Right lobe of liver (tissue), 6 donors: Measurements from ENCODE around the gene GAS5. TPM values are rescaled to one million over a fixed set of nuclear protein-coding genes. Genes with fewer than 3 reads are reported as not detected.
A peak's percentile ranks its signal among the peaks of the same experiment; 100 is the strongest.

Experiments used
- ATAC-seq, 4 donors: fragments of 200-7000 bp; cut with Tn5 transposase; one replicate each; pipeline ENCODE4 v1.9.1; 2020; ENCODE audit warnings: mild to moderate bottlenecking in 4 of 4, moderate library complexity in 4 of 4
- DNase-seq, 3 donors: peaks; one replicate each; pipeline ENCODE4 v3.0.0-alpha.2; 2020
- H3K27ac ChIP-seq, 3 donors: fragments of 200-600 bp; one replicate each; pipeline ENCODE4 v1.8.0; 2022
- H3K27me3 ChIP-seq, 2 donors: fragments of 200-600 bp; one replicate each; pipeline ENCODE4 v1.8.0; 2022
- H3K36me3 ChIP-seq, 4 donors: fragments of 200-600 bp; sonication (generic) in 1 of 4; one replicate each; pipeline versions ENCODE4 v1.5.1 to v1.8.0; 2017 to 2022; ENCODE audit warnings: control low read depth in 1 of 4
- H3K4me1 ChIP-seq, 4 donors: fragments of 200-600 bp; sonication (generic) in 1 of 4; one replicate each; pipeline versions ENCODE4 v1.5.1 to v1.8.0; 2017 to 2022; ENCODE audit warnings: control low read depth in 1 of 4
- H3K4me3 ChIP-seq, 3 donors: fragments of 200-600 bp; one replicate each; pipeline ENCODE4 v1.8.0; 2022
- H3K9me3 ChIP-seq, 4 donors: fragments of 200-600 bp; sonication (generic) in 1 of 4; one replicate each; pipeline versions ENCODE4 v1.5.1 to v1.8.0; 2017 to 2022; ENCODE audit warnings: control low read depth in 1 of 4
- POLR2A ChIP-seq: fragments of 450-650 bp; IDR thresholded peaks from one replicate; pipeline ENCODE4 v1.6.1; 2017; ENCODE audit warnings: antibody characterized with exemption, mild to moderate bottlenecking
- WGBS: methylation state at CpG from one replicate; pipeline ENCODE4 v1.1.6; 2018; ENCODE audit warnings: low coverage, low lambda C conversion rate; ENCODE audit not compliant: insufficient coverage; ENCODE audit errors: missing lambda C conversion rate; 5-methylcytosine and 5-hydroxymethylcytosine counted together
- intact Hi-C, 2 donors: fragments of 100-400 bp; cut with DNase I; formaldehyde crosslinking; loops; one replicate each; pipeline versions ENCODE4 v1.11.2 to v1.14.1; 2022
- total RNA-seq, 6 experiments: library from RNA; depleted of rRNA in 2 of 6; stranded (reverse); fragments of >200 nt in 2 of 6; fragmentation: NEBNext Ultra II Directional in 3 of 6; extraction: Animal tissue kit (Norgen Biotek cat#: 25700) in 3 of 6; gene quantifications; one replicate each; pipeline versions ENCODE4 v1.1.0 to v1.2.4, GENCODE V29; 2016 to 2023
- TF ChIP-seq, protein P1 (sequence below), 4 donors: fragments of 200-600 bp in 3 of 4; fragments of 450-650 bp in 1 of 4; IDR thresholded peaks; one replicate each; pipeline versions ENCODE4 v1.5.1 to v1.8.0; 2016 to 2022; ENCODE audit warnings: antibody characterized with exemption in 4 of 4, mild to moderate bottlenecking in 2 of 4
- donor health status: DM: no; HTN: yes; CAD: no.
- donor health status: DM: no; HTN: no; CAD: no.
- donor health status: DM: no; HTN: no; CAD: no.
- donor health status: DM: no; HTN: yes; CAD: no.
- donor health status: DM: no; HTN: yes; CAD: no.

GAS5 gene
- total RNA-seq, 6 experiments from 2014 or later: 37.4 to 85.2 (median 61.5) TPM

DNA sequence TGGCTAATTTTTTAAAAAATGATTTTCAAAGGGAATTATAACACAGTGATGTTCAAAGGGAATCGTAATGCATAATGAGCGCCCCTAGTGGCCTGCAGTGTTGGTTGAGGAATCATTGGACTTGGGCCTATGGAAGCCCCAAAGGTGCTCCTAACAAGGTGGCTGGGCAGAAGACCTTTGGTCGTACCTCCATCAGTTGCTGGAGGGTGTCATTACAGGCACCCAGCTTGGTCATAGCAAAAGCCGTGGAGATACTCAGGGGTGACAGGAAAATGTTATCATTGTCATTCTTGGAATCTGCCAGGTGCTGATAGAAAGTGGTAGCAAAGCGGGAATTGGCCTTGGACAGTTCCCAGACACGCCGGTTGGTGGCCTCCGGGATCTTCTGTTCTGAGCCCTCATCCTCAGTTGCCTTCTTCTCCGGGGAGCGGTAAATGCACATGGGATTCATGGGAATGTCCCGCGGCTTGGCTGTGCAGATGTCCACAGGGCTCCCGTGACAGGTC lies 46.6 kb upstream of the GAS5 start:
- WGBS: 17% methylated on average over 6 of the region's 13 CpGs
- DNase-seq (peak; percentile 66 to 84 (median 82)), ATAC-seq (peak; percentile 63 to 76 (median 66))
- TF ChIP-seq POLR2A: no peak
- TF ChIP-seq, protein P1, sequence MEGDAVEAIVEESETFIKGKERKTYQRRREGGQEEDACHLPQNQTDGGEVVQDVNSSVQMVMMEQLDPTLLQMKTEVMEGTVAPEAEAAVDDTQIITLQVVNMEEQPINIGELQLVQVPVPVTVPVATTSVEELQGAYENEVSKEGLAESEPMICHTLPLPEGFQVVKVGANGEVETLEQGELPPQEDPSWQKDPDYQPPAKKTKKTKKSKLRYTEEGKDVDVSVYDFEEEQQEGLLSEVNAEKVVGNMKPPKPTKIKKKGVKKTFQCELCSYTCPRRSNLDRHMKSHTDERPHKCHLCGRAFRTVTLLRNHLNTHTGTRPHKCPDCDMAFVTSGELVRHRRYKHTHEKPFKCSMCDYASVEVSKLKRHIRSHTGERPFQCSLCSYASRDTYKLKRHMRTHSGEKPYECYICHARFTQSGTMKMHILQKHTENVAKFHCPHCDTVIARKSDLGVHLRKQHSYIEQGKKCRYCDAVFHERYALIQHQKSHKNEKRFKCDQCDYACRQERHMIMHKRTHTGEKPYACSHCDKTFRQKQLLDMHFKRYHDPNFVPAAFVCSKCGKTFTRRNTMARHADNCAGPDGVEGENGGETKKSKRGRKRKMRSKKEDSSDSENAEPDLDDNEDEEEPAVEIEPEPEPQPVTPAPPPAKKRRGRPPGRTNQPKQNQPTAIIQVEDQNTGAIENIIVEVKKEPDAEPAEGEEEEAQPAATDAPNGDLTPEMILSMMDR (IDR thresholded peaks at IDR 0.05): peak; percentile 60 to 64 (median 62)
- peaks cover 0 to 47% (median 11%) of the 10 kb centered on the region in 4 donors for H3K4me1 ChIP-seq
- H3K4me3 ChIP-seq: peak overlapping the region; percentile 63 to 88 (median 84)
- no peaks in the 10 kb centered on the region for H3K27me3 ChIP-seq
- peak overlapping the region in 2 of 3 donors; percentile 30 to 89 for H3K27ac ChIP-seq
- intact Hi-C loops: no loop called here
- no peaks in the 10 kb centered on the region for H3K9me3 ChIP-seq
- peaks cover 0 to 51% (median 20%) of the 10 kb centered on the region in 4 donors for H3K36me3 ChIP-seq

DNA sequence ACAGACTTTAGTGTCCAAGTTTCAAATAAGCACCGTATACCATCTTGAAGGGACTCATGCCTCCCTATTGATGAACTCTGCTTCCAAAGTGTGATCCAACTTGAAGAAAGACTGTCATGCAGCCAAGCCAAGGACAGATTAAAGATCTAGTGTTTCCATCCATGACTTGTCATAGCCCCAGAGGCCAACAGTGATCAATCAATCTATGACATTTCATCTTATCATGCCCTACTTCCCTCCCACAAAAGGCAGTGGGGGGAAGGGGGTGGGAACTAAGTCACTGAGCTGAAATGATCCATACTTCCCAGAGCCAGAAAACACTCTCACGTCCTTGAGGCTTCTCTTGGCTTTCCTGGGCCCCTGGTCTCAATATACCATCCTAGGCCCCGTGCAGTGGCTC lies 45.3 kb upstream of the GAS5 start:
- intact Hi-C loops: no loop called here
- no peak for ATAC-seq
- TF ChIP-seq POLR2A: no peak
- TF ChIP-seq, protein P1 (IDR thresholded peaks at IDR 0.05): no peak
- Histone ChIP-seq H3K27ac (no peak overlapping the region), H3K4me3 (peak overlapping the region in 2 of 3 donors; percentile 84 to 88), H3K36me3 (peaks cover 0 to 64% (median 25%) of the 10 kb centered on the region in 4 donors), H3K27me3 (no peaks in the 10 kb centered on the region), H3K4me1 (peaks cover 0 to 34% (median 9%) of the 10 kb centered on the region in 4 donors), H3K9me3 (no peaks in the 10 kb centered on the region)
- WGBS: 64% methylated on average over 3 of the region's 3 CpGs
- no peak for DNase-seq

DNA sequence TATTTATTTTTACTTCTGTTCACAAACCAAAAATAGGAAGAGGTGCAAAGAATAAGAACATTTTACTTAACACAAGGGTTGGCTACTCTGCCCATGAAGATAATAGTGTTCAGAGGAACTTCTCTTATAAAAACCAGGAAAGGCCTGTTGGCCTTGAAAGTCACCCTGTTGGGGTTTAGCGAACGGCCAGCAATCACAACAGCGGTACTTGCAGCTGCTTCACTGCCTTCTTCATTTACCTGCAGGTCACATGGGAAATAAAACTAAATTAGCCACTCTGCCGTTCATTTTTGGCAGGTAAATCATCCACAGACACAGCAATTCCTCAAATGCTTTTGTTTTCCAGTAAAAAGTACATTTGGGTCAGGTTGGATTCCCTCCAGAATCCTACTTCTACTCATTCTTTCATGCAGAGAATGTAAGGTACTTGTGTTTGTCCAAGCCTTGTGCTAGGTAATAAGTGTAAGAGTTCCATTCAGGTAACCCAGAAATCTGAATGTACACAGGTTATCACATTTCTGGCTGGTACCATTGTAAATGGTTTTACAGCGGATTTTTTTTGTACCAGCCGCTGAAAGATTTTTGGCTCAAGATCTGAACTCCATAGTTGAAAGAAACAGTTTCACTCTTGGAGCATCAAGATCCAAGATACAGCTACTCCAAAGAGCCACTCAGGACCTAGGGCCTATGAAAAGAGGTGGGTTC lies 36.2 kb upstream of the GAS5 start:
- Histone ChIP-seq H3K27ac (no peak overlapping the region), H3K36me3 (peaks cover 0 to 77% (median 47%) of the 10 kb centered on the region in 4 donors), H3K4me1 (no peaks in the 10 kb centered on the region), H3K27me3 (no peaks in the 10 kb centered on the region), H3K4me3 (no peak overlapping the region), H3K9me3 (no peaks in the 10 kb centered on the region)
- ATAC-seq: no peak
- no peak for DNase-seq
- intact Hi-C loops: no loop called here
- WGBS: 74% methylated on average over 6 of the region's 6 CpGs
- TF ChIP-seq, protein P1 (IDR thresholded peaks at IDR 0.05): no peak
- TF ChIP-seq POLR2A: no peak

DNA sequence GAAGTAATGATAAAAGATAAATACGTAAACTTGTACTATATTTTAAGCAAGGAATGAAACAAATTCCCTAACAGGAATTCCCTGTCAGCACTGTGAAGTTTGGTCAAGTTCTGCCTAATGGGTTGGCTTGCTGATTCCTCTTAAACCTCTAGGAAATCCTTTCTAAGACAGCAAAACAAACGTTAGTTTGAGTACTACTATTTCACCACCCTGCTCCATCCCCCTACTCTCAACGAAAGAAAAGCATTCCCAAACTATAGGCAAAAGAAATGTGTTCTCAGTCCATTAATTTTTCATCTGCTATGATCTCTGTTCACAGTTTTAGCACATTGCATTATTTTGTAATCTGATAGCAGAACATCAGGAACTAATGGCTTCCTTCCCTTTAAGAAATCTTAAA lies 33.2 kb upstream of the GAS5 start:
- 57% methylated on average over 3 of the region's 3 CpGs for WGBS
- H3K36me3 ChIP-seq: peaks cover 0 to 50% (median 30%) of the 10 kb centered on the region in 4 donors
- no peaks in the 10 kb centered on the region for H3K4me1 ChIP-seq
- no peaks in the 10 kb centered on the region for H3K9me3 ChIP-seq
- ATAC-seq: no peak
- H3K4me3 ChIP-seq: no peak overlapping the region
- intact Hi-C loops: no loop called here
- no peaks in the 10 kb centered on the region for H3K27me3 ChIP-seq
- no peak for TF ChIP-seq POLR2A
- TF ChIP-seq, protein P1 (IDR thresholded peaks at IDR 0.05): no peak
- no peak overlapping the region for H3K27ac ChIP-seq
- no peak for DNase-seq
